Activated CD4-positive, CD25-positive, alpha-beta regulatory T cell treated with anti-CD3 and anti-CD28 coated beads, Interleukin-2, amount 50 U/mL, for 16 hours (primary cell): Measurements from ENCODE around the gene MDH1B.
"Not testable (repeated sequence)": the region's sequence is repeated elsewhere in the genome, so short reads cannot be mapped to it uniquely, and the experiment has no call there.

Experiments used
- DNase-seq: peaks from one replicate; pipeline ENCODE4 v3.0.0-alpha.2; 2020; ENCODE audit warnings: low read depth, low spot score

Gene MDH1B

DNA sequence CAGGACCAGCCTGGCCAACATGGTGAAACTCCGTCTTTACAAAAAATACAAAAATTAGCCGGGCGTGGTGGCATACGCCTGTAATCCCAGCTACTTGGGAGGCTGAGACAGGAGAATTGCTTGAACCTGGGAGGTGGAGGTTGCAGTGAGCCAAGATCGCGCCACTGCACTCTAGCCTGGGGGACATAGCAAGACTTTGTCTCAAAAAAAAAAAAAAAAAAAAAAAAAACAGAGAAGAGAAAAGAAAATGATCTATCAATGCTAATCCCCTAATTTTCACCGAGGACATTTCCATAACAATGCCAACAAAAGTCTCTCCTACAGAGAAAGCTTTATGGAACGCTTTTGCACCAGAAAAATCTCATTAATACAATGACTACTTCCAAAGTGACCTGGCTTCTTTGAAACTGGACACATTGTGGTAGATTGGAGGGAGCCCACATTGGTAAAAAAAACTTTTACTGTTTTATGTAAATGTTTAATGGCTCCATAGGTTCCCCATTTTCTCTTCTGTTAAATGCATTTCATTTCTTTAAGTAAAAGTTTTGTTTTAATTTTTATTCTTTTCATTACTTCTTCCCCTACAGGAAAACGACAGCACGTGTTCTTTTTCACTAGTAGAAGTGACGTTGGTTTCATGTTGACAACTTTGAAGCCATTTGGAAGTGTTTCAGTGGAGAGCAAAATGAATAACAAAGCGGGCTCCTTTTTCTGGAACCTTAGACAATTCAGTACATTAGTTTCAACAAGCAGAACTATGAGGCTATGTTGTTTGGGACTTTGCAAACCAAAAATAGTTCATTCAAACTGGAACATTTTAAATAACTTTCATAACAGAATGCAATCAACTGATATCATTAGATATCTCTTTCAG lies 1.2 kb upstream of the MDH1B start:
- no peak for DNase-seq

DNA sequence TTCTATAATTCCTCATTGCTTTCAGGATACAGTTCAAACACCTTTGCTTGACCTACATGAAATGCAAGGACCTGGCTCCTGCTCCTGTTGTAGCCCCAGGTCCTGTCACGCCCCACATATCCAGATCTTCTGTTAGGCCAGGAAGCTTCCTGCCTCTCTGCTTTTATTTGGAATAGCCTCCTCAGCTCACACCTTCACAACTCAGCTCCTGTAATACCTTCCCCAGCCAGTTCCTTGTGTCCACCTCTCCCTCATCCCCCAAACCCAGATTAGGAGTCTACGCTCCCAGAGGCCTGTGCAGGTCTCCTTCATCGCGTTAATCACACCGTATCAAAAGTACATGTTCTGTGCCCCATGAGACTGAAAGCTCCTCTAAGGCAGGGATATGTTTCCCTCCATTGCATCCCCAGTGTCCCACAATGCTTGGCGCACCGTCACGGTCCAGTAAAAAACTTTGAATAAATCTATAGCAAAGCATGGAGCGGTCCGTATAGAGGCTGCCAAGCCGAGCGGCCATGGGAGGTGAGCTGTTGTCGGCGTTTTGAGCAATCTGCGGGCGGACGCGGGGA lies 371 bp downstream of the MDH1B start:
- DNase-seq: no peak

DNA sequence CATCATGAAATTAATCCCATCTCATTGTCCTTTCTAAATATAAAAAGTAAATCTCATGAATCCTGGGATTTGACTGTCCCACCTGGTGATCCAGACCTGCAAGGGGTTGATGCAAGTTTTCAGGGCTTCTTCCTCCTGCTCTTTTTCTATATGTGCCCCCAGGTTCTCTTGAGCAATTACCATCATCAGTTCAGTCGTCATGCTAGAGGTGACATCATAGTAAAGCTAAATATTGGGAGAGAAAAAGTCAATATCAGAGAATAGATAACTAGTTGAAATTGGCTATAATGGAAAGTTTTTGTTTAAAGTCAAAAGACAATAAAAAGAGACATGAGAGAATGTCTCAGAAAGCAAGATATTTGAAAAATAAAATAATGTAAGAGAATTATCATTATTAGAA lies 8.3 kb downstream of the MDH1B start:
- no peak for DNase-seq

- DNase-seq: no peak
Measured at GRCh38 chr2:206740800-206741199, 24.3 kb downstream of the MDH1B start.

GRCh38 chr2:206739271-206739670 lies 25.9 kb downstream of the MDH1B start:
- DNase-seq: no peak

- no peak for DNase-seq
Measured at GRCh38 chr2:206736935-206737334, 28.2 kb downstream of the MDH1B start.

- no peak for DNase-seq
Measured at GRCh38 chr2:206733341-206733740, 31.8 kb downstream of the MDH1B start.

- DNase-seq: no peak
Measured at GRCh38 chr2:206728277-206729199, 36.6 kb downstream of the MDH1B start.

DNA sequence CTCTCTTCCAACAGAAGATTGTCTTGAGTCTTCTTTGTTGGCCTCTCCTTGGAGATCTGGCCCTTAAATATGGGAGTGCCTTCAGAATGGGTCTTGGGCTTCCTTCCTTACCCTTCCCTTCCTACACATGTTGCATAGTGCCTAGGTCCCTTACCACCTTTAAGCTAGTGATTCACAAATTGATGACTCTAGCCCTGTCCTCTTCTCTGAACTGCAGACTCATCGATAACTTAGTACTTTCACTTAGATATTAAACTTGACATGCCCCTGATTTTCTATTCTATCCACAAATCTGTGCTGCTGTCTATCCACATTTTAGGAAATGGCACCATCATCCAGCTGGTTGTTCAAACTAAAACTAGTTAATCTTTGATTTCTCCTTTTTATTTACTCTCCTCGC lies 37.8 kb downstream of the MDH1B start:
- no peak for DNase-seq

DNA sequence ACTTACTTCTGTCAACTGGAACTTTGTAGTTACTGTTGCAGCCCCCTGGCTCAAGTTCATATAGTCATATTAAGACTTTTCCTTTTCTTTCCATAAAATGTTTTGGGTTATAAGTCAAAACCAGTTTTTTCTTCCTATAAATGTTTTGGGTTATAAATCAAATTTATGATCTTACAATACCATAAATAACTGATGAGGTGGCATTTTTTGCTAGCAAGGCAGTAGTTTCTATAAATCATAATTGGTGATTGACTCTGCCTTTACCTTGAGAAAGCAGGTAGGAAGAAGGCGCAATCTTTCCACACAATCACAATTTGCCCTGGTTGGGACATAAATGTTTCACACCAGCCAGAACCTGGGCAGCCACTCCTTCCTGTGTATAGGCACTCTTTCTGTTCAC lies 41.8 kb downstream of the MDH1B start:
- no peak for DNase-seq

- DNase-seq: no peak
Measured at GRCh38 chr2:206721256-206721920, 43.7 kb downstream of the MDH1B start.

- no peak for DNase-seq
Measured at GRCh38 chr2:206718296-206718695, 46.8 kb downstream of the MDH1B start, which contains the start of gene DYTN. Gene DYTN, minus strand, starts transcription at chr2:206718396. Its CDS starts 117 bp downstream, at chr2:206718279.

- DNase-seq: no peak
Measured at GRCh38 chr2:206716623-206717022, 48.5 kb downstream of the MDH1B start.

GRCh38 chr2:206715183-206715582 lies 49.9 kb downstream of the MDH1B start:
- DNase-seq: not testable (repeated sequence)

DNA sequence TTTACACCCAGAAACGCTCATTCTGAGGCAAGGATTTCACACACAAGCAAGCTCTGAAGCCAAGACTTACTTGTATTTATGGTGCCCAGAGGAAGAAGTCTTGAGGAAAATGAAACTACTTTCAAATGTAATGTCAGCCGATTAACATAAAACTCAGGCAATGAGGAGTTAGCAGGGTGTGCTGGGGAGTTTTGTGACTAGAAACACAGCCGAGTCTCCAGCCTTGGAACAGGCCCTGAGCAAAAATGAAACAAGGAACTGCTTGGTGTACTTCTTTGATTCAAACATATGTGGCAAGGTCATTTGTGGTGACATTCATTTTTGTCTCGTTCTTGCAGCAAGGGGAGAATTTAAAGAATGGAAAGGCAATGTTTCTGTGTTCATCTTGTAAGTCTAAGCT lies 51.4 kb downstream of the MDH1B start:
- no peak for DNase-seq

GRCh38 chr2:206708286-206708685 lies 56.8 kb downstream of the MDH1B start:
- DNase-seq: no peak

DNA sequence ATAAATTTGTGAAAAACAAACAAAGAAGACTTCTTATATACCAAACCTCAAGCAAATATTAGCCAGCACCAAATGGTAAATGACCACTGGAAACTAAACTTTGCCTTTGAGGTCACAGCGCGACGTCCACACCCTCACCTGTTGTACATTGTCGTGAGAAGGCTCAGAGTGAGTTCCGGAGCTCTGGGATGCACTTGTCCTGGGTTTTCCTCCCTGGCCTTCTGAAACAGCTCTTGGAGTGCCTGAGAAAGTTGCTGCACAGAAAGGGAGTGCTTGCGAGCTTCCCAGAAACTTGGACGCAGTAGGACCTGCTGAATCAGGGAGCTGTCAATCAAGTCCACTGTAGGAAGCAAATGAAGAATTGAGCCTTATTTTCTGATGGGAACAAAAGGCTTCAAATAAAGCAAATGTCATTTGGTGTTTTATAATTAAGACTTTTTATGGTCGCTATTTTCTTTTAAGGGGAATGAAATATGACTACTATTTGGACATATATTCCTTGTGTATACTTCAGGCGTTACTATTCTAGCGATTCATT lies 57.9 kb downstream of the MDH1B start:
- no peak for DNase-seq

- no peak for DNase-seq
Measured at GRCh38 chr2:206701952-206702605, 63.0 kb downstream of the MDH1B start.

DNA sequence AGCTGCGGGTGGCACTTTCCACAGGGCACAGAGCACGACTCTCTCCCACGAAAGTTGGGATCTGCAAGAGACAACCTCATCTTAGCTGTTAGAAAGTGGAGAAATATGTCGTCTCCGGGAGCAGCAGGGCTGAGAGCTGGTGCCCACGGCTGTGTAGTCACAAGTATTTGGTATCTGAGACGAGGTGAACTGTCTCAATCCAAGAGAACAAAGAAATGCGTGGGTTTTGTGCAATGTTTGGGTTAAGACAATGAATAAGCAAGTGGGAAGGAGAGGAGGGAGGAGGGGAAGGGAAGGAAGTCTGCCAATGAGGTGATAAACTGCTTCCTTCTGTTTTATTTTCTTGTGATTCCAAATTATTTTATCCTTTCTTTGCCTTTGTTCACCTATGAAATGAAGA lies 65.0 kb downstream of the MDH1B start:
- DNase-seq: no peak

DNA sequence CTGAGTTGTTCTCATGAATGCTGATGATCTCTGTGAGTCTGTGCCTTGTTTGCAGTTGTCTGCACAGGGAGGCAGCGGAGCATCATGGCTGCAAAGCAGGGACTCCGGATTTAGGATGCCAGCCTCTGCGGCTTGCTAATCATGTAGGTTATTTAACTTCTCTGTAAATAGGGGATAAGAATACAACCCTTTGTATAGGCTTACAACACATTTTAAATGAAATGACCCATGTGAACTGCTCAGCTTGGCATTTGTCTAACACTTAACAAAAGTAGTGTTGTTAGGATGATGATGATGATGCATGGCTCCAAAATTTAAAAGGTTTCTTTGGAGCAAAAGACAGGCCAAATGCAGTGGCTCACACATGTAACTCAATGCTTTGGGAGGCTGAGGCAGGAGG lies 66.3 kb downstream of the MDH1B start:
- no peak for DNase-seq

DNA sequence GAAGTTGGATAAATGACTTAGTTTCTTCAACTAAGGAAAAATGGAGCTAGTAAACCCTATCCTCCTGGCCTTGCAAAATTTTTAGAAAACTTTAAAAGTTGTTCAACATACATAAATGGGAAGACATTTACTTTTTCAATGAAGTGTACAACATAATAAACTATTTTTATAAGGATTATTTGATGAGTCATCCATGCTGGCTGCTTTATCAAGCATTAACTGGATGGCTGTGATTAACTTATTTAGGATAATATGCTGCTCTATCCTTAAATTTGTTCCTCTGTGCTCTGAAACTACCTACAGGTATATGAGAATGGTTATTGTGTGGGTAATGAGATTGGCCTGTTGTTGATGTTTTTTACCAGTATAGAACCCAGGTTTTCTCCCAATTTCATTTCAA lies 68.2 kb downstream of the MDH1B start:
- DNase-seq: no peak
